AG04449 (cell line): Measurements from ENCODE around the gene TEKT3.

Experiments used
- CTCF ChIA-PET: fragments of 350-600 bp; formaldehyde crosslinking; extraction: SDS; loops from one replicate; lab custom pipeline; 2021; ENCODE audit warnings: antibody characterized with exemption; lab: Yijun Ruan, JAX
- POLR2A ChIA-PET: fragments of 400-600, 350-600 bp; formaldehyde crosslinking; extraction: SDS; loops from one replicate; lab custom pipeline; 2020; ENCODE audit warnings: antibody characterized with exemption, inconsistent platforms; lab: Yijun Ruan, JAX
- DNase-seq: peaks from one replicate; pipeline ENCODE4 v3.0.0-alpha.2; 2010; ENCODE audit warnings: low read depth, low spot score
- H3K4me3 ChIP-seq: 2 replicates; pipeline ENCODE4 v1.5.1; 2011; ENCODE audit warnings: low read depth, mild to moderate bottlenecking, control low read depth, low read length
- TF ChIP-seq, protein P1 (sequence below): IDR thresholded peaks from one replicate; pipeline ENCODE4 v1.5.1; 2011; ENCODE audit warnings: mild to moderate bottlenecking, moderate library complexity, low read length, control low read depth, inconsistent platforms; ENCODE audit not compliant: insufficient read depth; ENCODE audit errors: missing control alignments

Gene TEKT3

DNA sequence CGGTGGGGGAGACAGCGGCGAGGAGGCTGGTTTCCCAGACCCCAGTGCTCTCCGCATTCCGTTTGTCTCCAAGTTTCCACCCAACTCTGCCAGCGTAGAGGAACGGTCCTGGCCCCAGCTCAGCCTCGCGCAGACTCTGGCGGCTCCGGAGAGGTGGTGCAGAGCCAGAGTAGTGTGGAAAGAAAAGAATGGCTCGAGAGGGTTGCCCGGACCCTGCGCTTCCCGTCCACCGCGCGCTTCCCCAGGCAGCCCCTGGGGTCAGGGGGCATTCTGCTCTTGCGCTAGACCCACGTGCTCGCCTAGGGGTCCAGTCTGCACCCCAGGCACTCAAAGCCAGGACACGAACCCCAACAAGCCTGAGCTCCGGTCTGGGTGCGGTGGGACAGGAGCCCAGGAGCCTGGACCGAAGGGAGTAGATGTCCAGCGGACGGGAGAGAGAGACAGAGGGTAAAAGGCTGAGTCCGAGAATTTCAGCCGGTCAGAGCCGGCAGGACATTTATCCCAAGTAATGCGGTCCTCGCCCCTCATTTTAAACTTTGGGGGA, 80.1 kb downstream of the TEKT3 start:
- TF ChIP-seq, protein P1, sequence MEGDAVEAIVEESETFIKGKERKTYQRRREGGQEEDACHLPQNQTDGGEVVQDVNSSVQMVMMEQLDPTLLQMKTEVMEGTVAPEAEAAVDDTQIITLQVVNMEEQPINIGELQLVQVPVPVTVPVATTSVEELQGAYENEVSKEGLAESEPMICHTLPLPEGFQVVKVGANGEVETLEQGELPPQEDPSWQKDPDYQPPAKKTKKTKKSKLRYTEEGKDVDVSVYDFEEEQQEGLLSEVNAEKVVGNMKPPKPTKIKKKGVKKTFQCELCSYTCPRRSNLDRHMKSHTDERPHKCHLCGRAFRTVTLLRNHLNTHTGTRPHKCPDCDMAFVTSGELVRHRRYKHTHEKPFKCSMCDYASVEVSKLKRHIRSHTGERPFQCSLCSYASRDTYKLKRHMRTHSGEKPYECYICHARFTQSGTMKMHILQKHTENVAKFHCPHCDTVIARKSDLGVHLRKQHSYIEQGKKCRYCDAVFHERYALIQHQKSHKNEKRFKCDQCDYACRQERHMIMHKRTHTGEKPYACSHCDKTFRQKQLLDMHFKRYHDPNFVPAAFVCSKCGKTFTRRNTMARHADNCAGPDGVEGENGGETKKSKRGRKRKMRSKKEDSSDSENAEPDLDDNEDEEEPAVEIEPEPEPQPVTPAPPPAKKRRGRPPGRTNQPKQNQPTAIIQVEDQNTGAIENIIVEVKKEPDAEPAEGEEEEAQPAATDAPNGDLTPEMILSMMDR, result peak; percentile 49
- CTCF ChIA-PET, result interaction anchor here (0.7 to 9.1 kb wide), 10 partner anchors 11 to 265 kb away, joined by 3 to 318 read pairs (median 6); no protein-coding TSS in a partner anchor
- DNase-seq, result no peak
- POLR2A ChIA-PET, result interaction anchor here (1.2 kb wide), 1 partner anchor 241 kb away, joined by 4 read pairs; no protein-coding TSS in a partner anchor
- H3K4me3 ChIP-seq, result peak overlapping the region; percentile 89

DNA sequence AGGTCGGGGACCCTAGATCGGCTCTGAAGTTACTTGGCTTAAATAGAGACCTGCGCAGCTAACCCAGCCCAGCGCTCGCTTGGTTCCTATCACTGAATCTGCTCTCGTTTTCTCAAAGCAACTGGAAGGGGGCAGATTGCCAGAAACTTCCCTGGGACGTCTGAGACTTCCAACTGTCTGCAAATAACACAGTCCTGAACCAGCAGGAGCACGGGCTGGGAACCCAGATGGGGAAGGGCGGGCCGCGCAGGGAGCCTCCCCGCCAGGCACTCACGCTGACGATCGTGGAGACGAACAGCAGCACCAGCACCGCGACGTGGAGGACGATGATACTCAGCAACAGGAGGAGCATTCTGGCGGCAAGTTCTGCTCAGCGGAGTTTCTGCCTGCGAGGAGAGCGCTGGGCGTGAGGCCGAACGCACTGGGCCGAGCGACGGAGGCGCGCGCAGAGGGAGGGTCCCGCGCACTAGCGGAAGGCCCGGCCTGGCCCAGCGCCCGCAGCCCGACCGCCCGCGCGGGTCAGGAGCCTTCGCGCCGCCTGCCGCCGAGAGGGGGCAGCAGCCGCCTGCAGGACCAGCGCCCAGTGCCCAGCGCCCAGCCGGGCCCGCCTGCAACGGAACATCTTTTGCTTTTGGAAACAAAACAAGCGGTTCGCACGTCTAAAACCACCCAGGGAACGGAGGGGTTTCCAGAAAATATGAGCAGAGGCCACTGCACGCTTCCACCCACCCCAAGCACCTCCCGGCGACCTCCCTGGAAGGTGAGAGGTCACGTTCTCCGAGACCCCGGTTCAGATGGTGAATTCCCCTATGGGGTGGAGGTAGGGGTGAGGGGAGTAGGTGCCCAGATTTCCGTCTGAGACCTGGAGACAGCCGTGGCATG, 80.8 kb downstream of the TEKT3 start:
- H3K4me3 ChIP-seq, result peak overlapping the region; percentile 89
- TF ChIP-seq, protein P1, result peak; percentile 69
- CTCF ChIA-PET, result interaction anchor here (1.0 to 9.1 kb wide), 11 partner anchors 12 to 256 kb away, joined by 3 to 318 read pairs (median 7); no protein-coding TSS in a partner anchor
- POLR2A ChIA-PET, result interaction anchor here (1.2 kb wide), 1 partner anchor 242 kb away, joined by 4 read pairs; no protein-coding TSS in a partner anchor
- DNase-seq, result no peak

DNA sequence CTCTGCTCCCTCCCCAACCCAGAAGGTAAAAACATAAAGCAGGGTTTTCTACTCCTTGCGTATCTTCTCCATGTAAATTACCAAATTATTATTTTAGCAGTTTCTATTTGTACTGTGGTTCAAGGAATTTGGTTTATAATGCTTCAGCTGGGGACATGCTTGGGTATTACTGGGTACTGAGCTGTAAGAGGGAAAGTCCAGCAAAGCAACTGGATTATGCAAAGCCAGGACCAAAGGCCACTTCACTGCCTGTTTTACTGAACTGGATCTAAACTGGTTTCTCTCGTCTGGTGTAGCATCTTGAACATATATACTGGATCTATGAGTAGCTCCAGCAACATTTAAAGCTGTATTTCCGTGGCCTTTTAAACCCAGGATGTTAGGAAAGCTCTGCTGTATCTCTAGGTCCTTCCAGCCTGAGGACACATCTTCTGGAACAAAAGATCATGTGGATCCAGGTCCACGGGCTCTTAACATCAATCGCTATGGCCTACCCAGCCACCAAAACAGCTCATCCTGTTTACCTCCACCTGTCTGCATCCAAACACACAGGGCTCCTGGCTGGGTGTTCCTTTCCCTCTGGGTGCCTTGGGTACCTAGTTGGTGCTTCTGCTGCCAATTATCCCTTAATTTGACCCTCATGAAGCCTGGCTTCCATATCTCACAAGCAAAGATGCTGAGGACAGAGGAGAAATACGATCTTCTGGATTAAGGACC, 83.4 kb downstream of the TEKT3 start:
- CTCF ChIA-PET, result interaction anchor here (0.7 to 9.1 kb wide), 32 partner anchors 8 to 269 kb away, joined by 3 to 318 read pairs (median 6); no protein-coding TSS in a partner anchor
- TF ChIP-seq, protein P1, result no peak
- no peak overlapping the region; the same call in 1 of the 2 replicates for H3K4me3 ChIP-seq
- POLR2A ChIA-PET, result no interaction called here
- no peak for DNase-seq

DNA sequence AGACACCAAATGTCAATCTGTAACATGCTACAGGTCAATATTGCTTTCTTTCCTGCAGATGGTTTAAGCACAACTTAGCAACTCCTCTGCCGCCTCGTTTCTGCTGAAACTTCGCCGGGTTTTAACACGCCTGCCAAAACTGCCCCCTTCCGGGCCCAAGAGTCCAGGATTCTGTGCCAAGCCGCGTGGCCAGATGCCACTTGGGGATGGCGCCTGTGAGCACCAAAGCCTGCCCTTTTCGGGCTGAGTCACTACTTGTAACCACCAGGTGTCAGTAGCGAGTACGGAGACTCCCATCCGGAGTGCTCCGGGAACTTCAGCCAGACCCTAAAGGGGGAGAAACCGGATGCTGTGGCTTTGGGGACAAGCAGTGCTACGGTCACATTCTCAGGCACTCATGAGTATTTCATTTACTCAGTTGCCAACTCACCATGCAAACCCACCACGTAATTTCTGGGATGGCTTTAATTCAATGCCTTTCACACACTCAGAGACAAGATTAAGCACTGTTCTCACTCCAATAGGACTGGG, 84.1 kb downstream of the TEKT3 start:
- CTCF ChIA-PET, result interaction anchor here (0.5 to 9.1 kb wide), 34 partner anchors 9 to 269 kb away, joined by 3 to 318 read pairs (median 5); no protein-coding TSS in a partner anchor
- no peak for DNase-seq

DNA sequence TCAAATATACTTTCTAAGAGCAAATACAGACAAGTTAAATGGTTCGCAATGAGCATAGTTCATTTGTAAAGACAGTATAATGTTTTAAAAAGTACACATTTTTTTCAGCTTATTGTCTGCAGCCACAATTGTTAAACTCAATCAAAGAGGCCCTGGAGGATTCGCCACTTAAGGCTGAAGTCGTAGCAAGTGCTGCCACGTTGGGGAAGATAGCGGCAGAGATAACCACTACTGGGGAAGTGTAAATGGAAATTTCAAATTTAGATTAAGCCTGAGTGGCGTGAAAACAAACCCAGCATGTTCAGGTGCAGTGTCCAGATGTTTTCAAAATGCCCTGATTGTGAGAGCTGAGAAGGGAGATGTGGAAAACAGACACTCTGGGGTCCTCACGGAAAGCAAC, 84.7 kb downstream of the TEKT3 start:
- TF ChIP-seq, protein P1, result no peak
- CTCF ChIA-PET, result interaction anchor here (0.5 to 9.1 kb wide), 24 partner anchors 8 to 270 kb away, joined by 3 to 318 read pairs (median 5); no protein-coding TSS in a partner anchor
- H3K4me3 ChIP-seq, result no peak overlapping the region
- POLR2A ChIA-PET, result no interaction called here
- DNase-seq, result no peak

More for the DNA sequence above, 84.1 kb downstream of the TEKT3 start:
- POLR2A ChIA-PET, result no interaction called here
- TF ChIP-seq, protein P1, result peak; percentile 91
- peak overlapping the region; percentile 19; the same call in 1 of the 2 replicates for H3K4me3 ChIP-seq
